Measurements from ENCODE around the gene NTRK2.

NTRK2 gene

DNA sequence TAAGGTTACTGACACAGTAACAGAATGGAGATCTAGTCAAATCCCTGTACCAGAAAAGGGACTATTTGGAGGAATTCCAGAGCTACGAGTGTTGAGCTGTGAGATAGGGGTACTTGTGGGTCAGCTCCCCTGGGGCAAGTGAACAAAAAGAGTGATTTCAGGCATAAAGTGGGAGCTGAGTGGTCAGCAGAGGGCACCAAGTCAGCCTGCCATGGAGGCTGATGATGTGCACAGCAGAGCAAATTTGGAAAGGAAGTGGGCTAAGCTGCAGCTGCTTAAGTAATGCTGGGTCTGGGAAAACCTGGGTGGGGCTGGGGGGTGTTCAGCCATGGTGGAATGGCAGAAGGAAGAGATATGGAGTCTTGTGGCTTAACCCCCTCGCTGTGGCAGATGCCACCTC, 327.9 kb downstream of the NTRK2 start:
- Histone ChIP-seq H3K4me2 (no peak overlapping the region), H3K9me3 (replicated peaks in 1 of 11) (peaks cover 15 to 21% (median 19%) of the 10 kb centered on the region in 11 experiments; a peak in 21 of 22 replicates), H3K27me3 (no peaks in the 10 kb centered on the region), H3K9ac (no peak overlapping the region), H3K27ac (no peak overlapping the region), H3K36me3 (no peaks in the 10 kb centered on the region), H3K4me3 (no peak overlapping the region), H4K20me1 (no peaks in the 10 kb centered on the region), H3K4me1 (no peaks in the 10 kb centered on the region)
- no peak for TF ChIP-seq Cebpa-rat (IDR thresholded peaks at IDR 0.05)

- no peaks in the 10 kb centered on the region for H3K36me3 ChIP-seq
- no peak overlapping the region for H3K9ac ChIP-seq
- H3K9me3 ChIP-seq (replicated peaks in 1 of 11) = peaks cover 15 to 21% (median 19%) of the 10 kb centered on the region in 11 experiments; a peak in 21 of 22 replicates
- H3K4me3 ChIP-seq = no peak overlapping the region
- H3K4me2 ChIP-seq = no peak overlapping the region
- TF ChIP-seq Cebpa-rat (IDR thresholded peaks at IDR 0.05) = no peak
- no peaks in the 10 kb centered on the region for H3K27me3 ChIP-seq
- H3K27ac ChIP-seq = no peak overlapping the region
- H4K20me1 ChIP-seq = no peaks in the 10 kb centered on the region
- no peaks in the 10 kb centered on the region for H3K4me1 ChIP-seq
Observed at GRCh38 chr9:84998639-84999038, 329.1 kb downstream of the NTRK2 start.

- no peaks in the 10 kb centered on the region for H3K27me3 ChIP-seq
- H3K9me3 ChIP-seq (replicated peaks in 1 of 11) = peaks cover 15 to 21% (median 19%) of the 10 kb centered on the region in 11 experiments; a peak in 21 of 22 replicates
- no peak overlapping the region for H3K4me2 ChIP-seq
- peaks cover 0 to 3% (median under 1%) of the 10 kb centered on the region in 10 experiments; a peak in 4 of 20 replicates for H3K4me1 ChIP-seq
- no peak overlapping the region for H3K4me3 ChIP-seq
- TF ChIP-seq Cebpa-rat (IDR thresholded peaks at IDR 0.05) = no peak
- no peak overlapping the region for H3K9ac ChIP-seq
- H3K36me3 ChIP-seq = no peaks in the 10 kb centered on the region
- H3K27ac ChIP-seq = no peak overlapping the region
- no peaks in the 10 kb centered on the region for H4K20me1 ChIP-seq
Observed at GRCh38 chr9:84999788-85000187, 330.3 kb downstream of the NTRK2 start.

DNA sequence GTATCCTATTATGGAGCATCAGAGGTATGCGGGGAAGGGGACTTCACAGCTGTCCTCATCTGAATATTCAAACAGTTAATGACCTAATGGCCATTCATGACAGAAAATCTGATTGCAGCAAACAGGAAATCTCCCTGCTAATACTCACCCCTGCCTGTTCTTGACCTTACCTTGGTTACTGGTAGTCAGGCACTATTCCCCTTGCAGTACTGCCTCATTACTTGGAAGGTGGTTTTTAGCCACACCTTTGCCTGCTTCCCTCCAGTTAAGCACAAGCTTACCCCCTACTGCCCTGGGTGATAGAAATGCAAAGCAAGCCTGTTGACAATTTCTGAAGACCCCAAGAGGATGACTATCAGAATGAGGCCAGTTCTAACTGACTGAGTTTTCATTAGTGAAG, 332.4 kb downstream of the NTRK2 start:
- Histone ChIP-seq H3K9ac (no peak overlapping the region), H3K4me3 (no peak overlapping the region), H3K9me3 (replicated peaks in 1 of 11) (peaks cover 15 to 21% (median 19%) of the 10 kb centered on the region in 11 experiments; a peak in 21 of 22 replicates), H4K20me1 (no peaks in the 10 kb centered on the region), H3K27me3 (no peaks in the 10 kb centered on the region), H3K36me3 (no peaks in the 10 kb centered on the region), H3K4me2 (no peak overlapping the region), H3K27ac (no peak overlapping the region), H3K4me1 (peaks cover 0 to 7% (median 4%) of the 10 kb centered on the region in 10 experiments; a peak in 5 of 20 replicates)
- no peak for TF ChIP-seq Cebpa-rat (IDR thresholded peaks at IDR 0.05)

- Histone ChIP-seq H3K27me3 (no peaks in the 10 kb centered on the region), H4K20me1 (no peaks in the 10 kb centered on the region), H3K27ac (no peak overlapping the region), H3K9ac (no peak overlapping the region), H3K4me2 (0 out of 22 replicates have a peak overlapping the region, but pooled peaks of 1 of the 11 experiments have one; percentile 6), H3K4me3 (no peak overlapping the region), H3K4me1 (peaks cover 11 to 22% (median 16%) of the 10 kb centered on the region in 10 experiments; a peak in 16 of 20 replicates), H3K9me3 (replicated peaks in 1 of 11) (peaks cover 13 to 19% (median 17%) of the 10 kb centered on the region in 11 experiments; a peak in 21 of 22 replicates), H3K36me3 (no peaks in the 10 kb centered on the region)
- no peak for TF ChIP-seq Cebpa-rat (IDR thresholded peaks at IDR 0.05)
Observed at GRCh38 chr9:85004818-85005413, 335.4 kb downstream of the NTRK2 start.

GRCh38 chr9:85007748-85008147, 338.2 kb downstream of the NTRK2 start:
- no peaks in the 10 kb centered on the region for H3K27me3 ChIP-seq
- no peak overlapping the region for H3K27ac ChIP-seq
- H3K4me2 ChIP-seq = no peak overlapping the region
- H3K4me3 ChIP-seq = no peak overlapping the region
- H3K4me1 ChIP-seq = peaks cover 11 to 23% (median 19%) of the 10 kb centered on the region in 10 experiments; a peak in 16 of 20 replicates
- no peaks in the 10 kb centered on the region for H4K20me1 ChIP-seq
- H3K9ac ChIP-seq = no peak overlapping the region
- no peaks in the 10 kb centered on the region for H3K36me3 ChIP-seq
- H3K9me3 ChIP-seq (replicated peaks in 1 of 11) = no peaks in the 10 kb centered on the region
- no peak for TF ChIP-seq Cebpa-rat (IDR thresholded peaks at IDR 0.05)

GRCh38 chr9:85008215-85008614, 338.7 kb downstream of the NTRK2 start:
- no peaks in the 10 kb centered on the region for H3K27me3 ChIP-seq
- H3K4me2 ChIP-seq = peak overlapping the region in 2 of 11 experiments; percentile 25 to 31; a peak in 4 of 22 replicates
- peaks cover 11 to 23% (median 19%) of the 10 kb centered on the region in 10 experiments; a peak in 16 of 20 replicates for H3K4me1 ChIP-seq
- no peak overlapping the region for H3K9ac ChIP-seq
- no peaks in the 10 kb centered on the region for H4K20me1 ChIP-seq
- no peaks in the 10 kb centered on the region for H3K9me3 ChIP-seq (replicated peaks in 1 of 11)
- no peaks in the 10 kb centered on the region for H3K36me3 ChIP-seq
- no peak overlapping the region for H3K4me3 ChIP-seq
- H3K27ac ChIP-seq = no peak overlapping the region
- no peak for TF ChIP-seq Cebpa-rat (IDR thresholded peaks at IDR 0.05)

- no peak for TF ChIP-seq Cebpa-rat (IDR thresholded peaks at IDR 0.05)
- Histone ChIP-seq H3K4me1 (peaks cover 11 to 23% (median 19%) of the 10 kb centered on the region in 10 experiments; a peak in 16 of 20 replicates), H3K9me3 (replicated peaks in 1 of 11) (no peaks in the 10 kb centered on the region), H4K20me1 (no peaks in the 10 kb centered on the region), H3K4me2 (peak overlapping the region in 10 of 11 experiments; percentile 2 to 50 (median 16); a peak in 11 of 22 replicates), H3K9ac (no peak overlapping the region), H3K27ac (peak overlapping the region in 1 of 11 experiments; percentile 28; a peak in 3 of 22 replicates), H3K27me3 (no peaks in the 10 kb centered on the region), H3K4me3 (no peak overlapping the region), H3K36me3 (no peaks in the 10 kb centered on the region)
Observed at GRCh38 chr9:85009251-85009650, 339.7 kb downstream of the NTRK2 start.

DNA sequence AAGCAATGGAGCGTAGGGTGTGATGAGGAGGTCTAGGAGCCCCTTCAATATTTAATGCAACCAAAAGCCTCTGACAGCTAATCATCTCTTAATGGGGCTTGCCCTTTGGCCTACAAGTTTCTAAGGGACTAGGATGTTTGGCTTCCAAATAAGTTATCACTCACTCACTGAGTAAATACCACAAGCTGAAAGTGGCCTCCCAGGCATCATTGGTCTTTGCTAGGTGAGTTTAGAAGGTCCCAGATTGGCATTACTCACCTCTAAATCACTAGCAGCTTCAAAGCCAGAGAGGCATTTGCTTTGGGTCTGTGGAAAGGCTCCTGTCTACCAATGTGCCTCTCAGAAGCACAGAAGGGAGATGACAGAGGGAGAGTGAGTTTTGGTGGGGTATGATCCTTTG, 344.2 kb downstream of the NTRK2 start:
- no peaks in the 10 kb centered on the region for H3K27me3 ChIP-seq

GRCh38 chr9:85014292-85014691, 344.8 kb downstream of the NTRK2 start:
- H3K36me3 ChIP-seq = no peaks in the 10 kb centered on the region
- H3K4me3 ChIP-seq = no peak overlapping the region
- no peak overlapping the region for H3K9ac ChIP-seq
- no peaks in the 10 kb centered on the region for H3K9me3 ChIP-seq (replicated peaks in 1 of 11)
- H3K27me3 ChIP-seq = no peaks in the 10 kb centered on the region
- no peaks in the 10 kb centered on the region for H4K20me1 ChIP-seq
- peaks cover 2 to 9% (median 7%) of the 10 kb centered on the region in 10 experiments; a peak in 11 of 20 replicates for H3K4me1 ChIP-seq
- no peak overlapping the region for H3K27ac ChIP-seq
- no peak overlapping the region for H3K4me2 ChIP-seq
- TF ChIP-seq Cebpa-rat (IDR thresholded peaks at IDR 0.05) = no peak

More for the DNA sequence above, 344.2 kb downstream of the NTRK2 start:
- Histone ChIP-seq H3K9ac (no peak overlapping the region), H3K4me2 (no peak overlapping the region), H3K4me1 (peaks cover 7 to 15% (median 13%) of the 10 kb centered on the region in 10 experiments; a peak in 15 of 20 replicates), H3K27ac (no peak overlapping the region), H3K36me3 (no peaks in the 10 kb centered on the region), H4K20me1 (no peaks in the 10 kb centered on the region), H3K4me3 (no peak overlapping the region), H3K9me3 (replicated peaks in 1 of 11) (no peaks in the 10 kb centered on the region)
- TF ChIP-seq Cebpa-rat (IDR thresholded peaks at IDR 0.05) = no peak

Data from BLaER1 treated with 17β-estradiol and CSF1 and Interleukin-3, amounts not matched to agents 10 nM and 100 nM (cell line).